ENCODE data around the gene UST.
"Not testable (repeated sequence)": the region's sequence is repeated elsewhere in the genome, so short reads cannot be mapped to it uniquely, and the experiment has no call there.

Gene UST

GRCh38 chr6:148978298-148978697 is 231.5 kb downstream of the UST start:
- DNase-seq (ENCODE audit: low read depth): not testable (repeated sequence)

- DNase-seq (ENCODE audit: low read depth): no peak
Measured at GRCh38 chr6:148979014-148979901, 232.4 kb downstream of the UST start.

GRCh38 chr6:148980234-148980633 is 233.4 kb downstream of the UST start:
- no peak for DNase-seq (ENCODE audit: low read depth)

DNA sequence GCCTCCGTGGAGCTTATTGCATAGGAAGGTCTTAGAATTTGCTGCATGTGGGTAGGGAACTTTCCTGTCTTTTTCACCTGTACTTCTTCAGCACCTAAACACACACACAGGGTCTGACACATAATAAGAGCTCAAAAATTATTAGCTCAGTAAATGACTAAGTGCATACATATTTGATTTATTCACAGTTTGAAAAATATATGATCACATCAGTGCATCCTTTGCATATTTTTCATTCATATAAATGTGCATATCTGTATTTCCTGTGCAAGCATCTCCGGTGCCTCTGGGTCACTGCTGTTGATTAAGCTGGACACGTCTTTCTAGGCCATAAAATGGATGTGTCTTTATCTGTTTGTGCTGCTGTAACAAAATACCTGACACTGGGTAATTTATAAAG is 234.7 kb downstream of the UST start:
- DNase-seq (ENCODE audit: low read depth): no peak

DNA sequence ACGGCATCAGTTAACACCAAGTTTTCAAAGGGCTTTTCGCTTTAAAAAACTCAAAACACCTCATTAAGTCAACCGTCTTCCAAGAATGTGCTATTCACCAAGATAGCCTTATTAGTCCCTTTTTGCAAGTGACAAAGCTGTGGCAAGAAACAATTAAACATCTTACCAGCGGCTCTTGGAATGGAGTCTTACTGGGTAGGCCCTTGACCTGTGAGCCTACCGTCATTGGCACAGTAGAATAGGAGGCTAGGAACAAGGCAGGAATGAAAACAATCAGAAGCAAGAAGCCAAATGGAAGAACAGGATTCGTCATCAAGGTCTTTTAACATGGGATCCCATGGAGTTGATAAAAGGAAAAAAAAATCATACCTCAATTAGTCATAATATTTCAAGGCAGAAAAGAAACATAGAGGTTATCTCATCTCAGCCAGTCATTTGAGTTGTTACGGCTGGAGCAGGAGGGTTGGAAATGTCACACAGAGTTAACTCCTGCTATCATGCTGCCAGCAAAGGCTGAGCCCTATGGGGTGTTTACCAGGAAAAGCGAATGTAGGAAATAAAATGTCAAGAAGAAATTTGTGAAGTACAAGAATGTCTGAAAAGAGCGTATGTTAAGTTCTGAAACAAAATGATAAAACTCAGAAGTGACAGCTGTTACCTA is 236.4 kb downstream of the UST start:
- no peak for DNase-seq (ENCODE audit: low read depth)

DNA sequence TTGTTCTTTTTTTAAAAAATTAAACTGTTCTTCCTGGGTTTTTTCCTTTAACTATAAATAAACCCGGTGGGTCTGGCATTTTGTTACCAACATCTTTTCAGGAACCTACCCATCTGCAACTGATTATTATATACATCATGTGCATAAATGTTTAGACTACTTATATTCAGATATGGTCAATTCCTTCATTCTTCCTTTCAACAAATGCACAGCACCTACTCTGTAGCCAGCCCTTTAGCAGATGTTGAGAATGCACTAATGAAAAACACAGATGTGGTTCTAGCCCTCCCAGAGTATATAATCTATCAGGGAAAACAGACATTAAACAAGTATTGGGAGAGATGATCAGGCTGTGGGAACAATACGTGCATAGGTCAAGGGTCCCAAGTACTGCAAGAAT is 237.1 kb downstream of the UST start:
- DNase-seq (ENCODE audit: low read depth): no peak

DNA sequence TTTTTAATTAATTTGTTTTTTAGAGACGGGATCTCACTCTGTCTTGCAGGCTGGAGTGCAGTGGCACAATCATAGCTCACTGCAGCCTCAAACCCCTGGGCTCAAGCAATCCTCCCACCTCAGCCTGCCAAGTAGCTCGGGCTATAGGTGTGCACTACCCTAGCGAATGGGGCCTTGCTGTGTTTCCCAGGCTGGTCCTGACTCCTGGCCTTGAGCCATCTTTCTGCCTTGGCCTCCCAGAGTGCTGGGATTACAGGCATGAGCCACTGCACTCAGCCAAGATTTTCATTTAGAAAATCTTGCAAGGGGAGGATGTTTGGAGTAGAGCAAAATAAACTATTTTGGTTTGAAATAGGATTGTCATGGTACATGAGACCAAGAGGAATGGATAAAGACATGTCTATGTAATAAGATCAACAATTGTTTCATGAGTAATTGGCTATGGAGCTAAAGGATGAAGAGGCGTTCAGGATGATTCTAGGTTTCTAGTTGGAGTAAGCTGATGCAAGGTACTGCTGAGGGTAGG is 237.8 kb downstream of the UST start:
- DNase-seq (ENCODE audit: low read depth): no peak

GRCh38 chr6:148985499-148985898 is 238.7 kb downstream of the UST start:
- DNase-seq (ENCODE audit: low read depth): no peak

DNA sequence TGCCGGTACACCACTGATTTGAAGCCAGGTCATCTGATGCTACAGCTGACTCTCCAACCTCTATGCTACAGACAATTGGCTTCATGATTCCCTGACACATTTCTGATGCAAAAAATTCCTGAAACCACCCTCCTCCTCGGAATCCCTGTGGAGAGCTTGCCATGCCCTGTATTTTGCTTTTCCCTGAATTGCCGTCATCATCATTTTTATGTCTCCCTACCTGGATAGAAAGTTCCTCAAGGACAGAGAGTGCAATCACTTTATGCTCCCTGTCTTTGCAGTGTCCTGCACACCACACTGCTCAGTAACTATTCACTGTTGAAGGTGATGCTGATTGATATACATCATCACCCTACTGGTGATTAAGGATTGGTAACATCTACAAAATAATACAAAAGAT is 239.8 kb downstream of the UST start:
- no peak for DNase-seq (ENCODE audit: low read depth)

DNA sequence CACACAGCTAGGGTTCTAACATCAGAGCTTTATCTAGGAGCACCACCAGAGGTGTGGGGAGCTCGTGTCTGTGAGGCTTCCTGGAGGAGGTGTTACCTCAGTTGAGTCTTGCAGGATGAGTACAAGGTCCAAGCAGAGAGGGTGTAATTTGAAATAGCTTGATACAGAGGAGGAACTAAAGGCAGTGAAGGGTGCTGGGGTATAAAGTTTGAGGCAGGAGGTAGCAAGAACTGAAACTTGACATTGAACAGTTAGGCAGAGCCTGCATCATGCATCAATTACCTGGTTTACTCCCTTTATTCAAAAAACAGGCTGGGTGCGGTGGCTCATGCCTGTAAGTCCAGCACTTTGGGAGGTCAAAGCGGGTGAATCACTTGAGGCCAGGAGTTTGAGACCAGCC is 241.2 kb downstream of the UST start:
- no peak for DNase-seq (ENCODE audit: low read depth)

GRCh38 chr6:148989585-148989984 is 242.8 kb downstream of the UST start:
- no peak for DNase-seq (ENCODE audit: low read depth)

- DNase-seq (ENCODE audit: low read depth): no peak
Measured at GRCh38 chr6:148990403-148990802, 243.6 kb downstream of the UST start.

- DNase-seq (ENCODE audit: low read depth): no peak
Measured at GRCh38 chr6:148996815-148997214, 250.0 kb downstream of the UST start.

DNA sequence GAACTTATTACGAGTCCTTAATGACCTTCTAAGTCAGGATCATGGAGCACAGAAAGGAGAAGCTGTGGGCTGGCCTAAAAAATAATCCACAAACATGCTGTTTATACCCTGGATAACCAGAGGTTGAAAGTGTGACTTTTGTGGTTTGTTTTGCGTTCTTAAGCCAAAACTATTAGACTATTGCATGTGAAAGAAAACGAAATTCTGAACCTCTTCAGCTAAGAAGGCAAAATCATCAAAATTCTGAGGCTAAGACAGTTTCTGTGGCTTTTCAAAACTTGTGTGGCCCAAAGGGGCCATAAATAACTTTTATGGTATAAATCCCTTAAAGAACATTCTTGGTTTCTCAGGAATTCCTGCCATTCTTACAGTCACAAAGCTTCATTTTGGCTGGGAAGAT is 251.0 kb downstream of the UST start:
- no peak for DNase-seq (ENCODE audit: low read depth)

DNA sequence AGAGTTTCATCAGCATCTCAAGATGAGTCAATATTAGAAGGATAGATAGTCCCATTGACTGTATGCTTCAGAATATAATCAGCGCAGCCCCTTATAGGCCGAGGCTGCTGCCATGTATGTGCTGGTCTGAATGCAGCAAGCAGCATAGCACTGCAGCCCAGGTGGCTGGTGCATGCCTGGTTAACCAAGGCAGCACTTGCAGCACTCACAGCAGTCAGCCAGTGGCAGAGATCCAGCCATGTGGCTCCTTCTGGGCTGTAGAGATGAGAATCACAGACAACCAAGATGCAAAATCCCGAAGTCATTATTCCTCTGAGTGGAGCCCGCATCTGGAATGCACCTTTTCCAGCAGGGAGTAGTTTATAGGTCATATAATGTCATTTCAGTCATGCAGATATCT is 251.9 kb downstream of the UST start:
- DNase-seq (ENCODE audit: low read depth): no peak

DNA sequence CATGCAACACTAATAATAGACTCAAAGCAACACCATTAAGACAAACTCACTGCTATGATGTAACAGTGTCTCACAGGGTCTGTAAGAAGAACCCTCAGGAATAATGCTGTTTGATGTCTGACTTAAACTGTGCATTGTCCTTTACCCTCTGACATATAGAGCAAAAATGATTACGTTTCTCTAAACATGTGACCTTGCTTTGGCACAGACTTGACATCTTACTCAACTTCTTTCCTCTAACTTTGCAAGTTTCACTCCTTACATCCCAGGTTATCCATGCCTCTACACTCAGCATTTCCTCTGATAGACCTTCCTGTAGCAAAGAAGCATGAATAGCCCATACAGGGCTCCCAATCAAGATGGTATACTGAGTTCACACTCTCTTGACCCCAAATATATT is 252.7 kb downstream of the UST start:
- no peak for DNase-seq (ENCODE audit: low read depth)

DNA sequence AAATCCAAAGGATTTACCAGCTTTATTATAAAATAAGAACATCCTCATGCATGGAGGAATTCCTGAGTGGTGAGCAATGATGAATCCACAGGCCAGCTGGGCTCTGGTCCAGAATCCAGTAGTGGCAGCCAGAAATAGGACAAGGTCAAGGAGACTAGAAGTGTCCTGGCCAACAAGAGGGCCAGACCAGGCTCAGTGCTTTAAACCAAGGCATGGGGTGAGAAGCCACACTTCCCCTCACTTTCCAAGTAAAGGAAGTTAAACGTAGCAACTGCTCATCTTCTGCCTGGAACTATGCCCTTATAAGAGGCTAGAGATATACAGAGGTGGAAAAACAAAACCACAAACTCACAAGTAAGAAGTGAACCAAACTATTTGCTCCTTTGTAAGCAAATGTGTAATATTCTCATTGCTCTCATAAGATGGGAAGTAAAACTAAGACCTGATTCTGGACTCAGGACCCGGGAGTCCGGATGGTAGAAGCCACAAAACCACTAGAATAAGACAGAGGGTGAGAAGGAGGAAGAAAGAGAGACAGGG is 253.2 kb downstream of the UST start:
- no peak for DNase-seq (ENCODE audit: low read depth)

DNA sequence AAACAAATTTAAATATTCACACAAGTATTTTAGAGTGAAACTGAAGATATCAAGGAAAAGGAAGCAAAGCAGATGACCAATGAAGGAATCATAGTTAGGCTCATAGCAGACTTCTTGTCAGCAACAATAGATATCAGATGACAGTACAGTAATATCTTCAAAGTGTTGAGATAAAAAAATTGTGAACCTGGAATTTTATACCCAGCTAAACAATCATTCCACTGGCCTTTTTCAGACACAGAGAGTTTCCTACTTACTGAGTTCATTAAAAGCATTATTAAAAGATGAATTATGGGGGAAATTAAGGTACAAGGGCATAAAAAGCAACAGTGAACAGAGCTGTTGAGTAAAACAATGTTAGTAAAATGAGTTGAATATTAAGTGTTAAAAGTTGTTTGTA is 254.6 kb downstream of the UST start:
- DNase-seq (ENCODE audit: low read depth): no peak

- no peak for DNase-seq (ENCODE audit: low read depth)
Measured at GRCh38 chr6:149003560-149003959, 256.7 kb downstream of the UST start.

- DNase-seq (ENCODE audit: low read depth): no peak
Measured at GRCh38 chr6:149004664-149005063, 257.8 kb downstream of the UST start.

- not testable (repeated sequence) for DNase-seq (ENCODE audit: low read depth)
Measured at GRCh38 chr6:149006236-149006635, 259.4 kb downstream of the UST start.

DNA sequence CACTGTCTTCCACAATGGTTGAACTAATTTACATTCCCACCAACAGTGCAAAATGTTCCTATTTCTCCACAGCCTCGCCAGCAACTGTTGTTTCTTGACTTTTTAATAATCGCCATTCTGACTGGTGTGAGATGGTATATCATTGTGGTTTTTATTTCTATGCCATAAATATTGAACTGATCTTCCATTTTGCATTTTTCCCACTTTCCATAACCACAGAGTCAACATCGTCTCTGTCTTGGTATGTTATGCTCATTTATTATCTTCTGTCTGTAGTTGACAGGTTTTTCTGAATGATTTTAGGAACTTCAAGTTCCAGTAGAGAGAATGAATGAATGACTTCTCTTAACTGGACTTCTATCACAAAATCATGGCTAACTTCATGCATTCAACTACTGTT is 259.8 kb downstream of the UST start:
- no peak for DNase-seq (ENCODE audit: low read depth)

- no peak for DNase-seq (ENCODE audit: low read depth)
Measured at GRCh38 chr6:149007846-149008245, 261.0 kb downstream of the UST start.

Data from stimulated activated CD4-positive, alpha-beta T cell treated with anti-CD3 and anti-CD28 coated beads, Interleukin-2, amount 100 ng/mL, for 4 hours (primary cell).